RWPE2 (cell line): ENCODE measurements around the gene IGFALS.

Source experiments
- ATAC-seq: fragments of 200-7000 bp; cut with Tn5 transposase; 3 replicates; pipeline ENCODE4 v1.9.1; 2021; ENCODE audit warnings: low read depth
- DNase-seq: peaks from one replicate; pipeline ENCODE4 v3.0.0-alpha.2; 2020; ENCODE audit warnings: low spot score
- H3K27ac ChIP-seq: fragments of 450-650 bp; 2 replicates; pipeline ENCODE4 v1.5.1; 2017; ENCODE audit warnings: mild to moderate bottlenecking; ENCODE audit not compliant: poor library complexity, severe bottlenecking
- H3K27me3 ChIP-seq: fragments of 250-450 bp; sonication (Bioruptor Pico); 2 replicates; pipeline ENCODE4 v1.5.1; 2021; ENCODE audit warnings: mild to moderate bottlenecking, moderate library complexity; ENCODE audit not compliant: insufficient read depth, poor library complexity, severe bottlenecking
- H3K36me3 ChIP-seq: fragments of 250-450 bp; sonication (Bioruptor Pico); 2 replicates; pipeline ENCODE4 v1.5.1; 2020; ENCODE audit warnings: low read depth, mild to moderate bottlenecking, moderate library complexity
- H3K4me1 ChIP-seq: fragments of 250-450 bp; sonication (Bioruptor Pico); 2 replicates; pipeline ENCODE4 v1.5.1; 2021; ENCODE audit warnings: mild to moderate bottlenecking, moderate library complexity; ENCODE audit not compliant: insufficient read depth, poor library complexity, severe bottlenecking
- H3K4me3 ChIP-seq: fragments of 250-450 bp; sonication (Bioruptor Pico); 2 replicates; pipeline ENCODE4 v1.5.1; 2021; ENCODE audit warnings: mild to moderate bottlenecking, moderate library complexity; ENCODE audit not compliant: severe bottlenecking
- H3K9me3 ChIP-seq: fragments of 250-450 bp; sonication (Bioruptor Pico); 2 replicates; pipeline ENCODE4 v1.5.1; 2021; ENCODE audit warnings: mild to moderate bottlenecking, moderate library complexity; ENCODE audit not compliant: severe bottlenecking
- CTCF ChIP-seq: fragments of 450-650 bp; IDR thresholded peaks from one replicate; pipeline ENCODE4 v1.5.1; 2017; ENCODE audit warnings: mild to moderate bottlenecking, moderate library complexity; ENCODE audit not compliant: poor library complexity, severe bottlenecking

IGFALS gene

DNA sequence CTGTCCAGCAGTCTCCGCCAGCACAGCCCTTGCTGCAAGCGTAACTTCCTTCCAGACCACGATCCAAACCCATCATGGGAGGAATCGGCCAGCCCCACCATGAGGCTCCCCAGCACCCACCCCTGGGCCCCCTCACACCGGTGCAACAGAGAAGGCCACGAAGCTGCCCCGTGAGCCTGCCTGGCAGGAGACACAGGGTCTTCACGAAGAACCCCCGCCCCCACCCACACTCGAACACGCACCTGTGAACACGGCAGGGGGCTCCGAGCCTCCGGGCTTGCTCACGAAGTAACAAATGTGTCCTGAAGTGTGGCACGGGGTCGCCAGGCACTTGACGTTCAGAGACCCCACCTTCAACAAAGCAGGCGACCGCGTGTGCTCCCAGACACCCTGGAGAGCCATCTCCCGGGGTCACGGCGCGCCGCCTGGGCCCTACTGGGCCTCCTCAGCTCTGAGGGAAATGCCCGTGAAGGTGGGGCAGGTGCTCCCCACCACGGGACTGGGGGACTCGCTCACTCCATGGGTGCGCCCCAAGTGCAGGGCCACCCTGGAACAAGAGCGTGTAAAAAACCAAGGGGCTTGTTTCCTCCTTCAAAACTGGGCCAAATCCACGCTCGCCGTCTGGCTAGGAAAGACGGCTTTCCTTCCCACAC is 25.5 kb upstream of the IGFALS start:
- H3K4me3 ChIP-seq: no peak overlapping the region
- H3K27ac ChIP-seq: no peak overlapping the region
- DNase-seq (peak; percentile 67), ATAC-seq (no peak)
- no peaks in the 10 kb centered on the region for H3K9me3 ChIP-seq
- TF ChIP-seq CTCF: no peak
- H3K4me1 ChIP-seq: no peaks in the 10 kb centered on the region
- H3K27me3 ChIP-seq: no peaks in the 10 kb centered on the region
- H3K36me3 ChIP-seq: peaks cover 30% of the 10 kb centered on the region

GRCh38 chr16:1818204-1818872 is 24.8 kb upstream of the IGFALS start:
- Histone ChIP-seq H3K4me3 (no peak overlapping the region), H3K27ac (no peak overlapping the region), H3K27me3 (no peaks in the 10 kb centered on the region), H3K4me1 (no peaks in the 10 kb centered on the region), H3K9me3 (no peaks in the 10 kb centered on the region), H3K36me3 (peaks cover 33% of the 10 kb centered on the region)
- no peak for TF ChIP-seq CTCF
- ATAC-seq (no peak), DNase-seq (no peak)

DNA sequence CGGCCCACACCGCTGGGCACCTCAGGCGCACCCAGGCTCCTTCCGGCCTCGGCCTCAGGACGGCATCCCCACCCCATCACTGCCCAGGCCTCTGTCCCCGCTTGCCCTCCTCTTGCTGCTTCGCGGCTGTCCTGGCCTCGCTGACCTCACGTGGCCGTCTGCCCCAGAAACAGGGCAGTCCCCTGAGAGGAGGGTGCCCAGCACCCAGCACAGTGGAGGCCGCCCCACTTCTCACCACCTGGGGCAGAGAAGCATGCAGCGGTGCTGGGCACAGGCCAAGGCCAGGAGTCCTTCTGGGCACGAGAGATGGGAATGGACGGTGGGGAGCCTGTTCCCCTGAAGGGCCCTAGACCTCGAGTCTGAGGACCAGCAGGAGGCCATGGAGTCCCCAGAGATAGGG is 24.2 kb upstream of the IGFALS start:
- TF ChIP-seq CTCF: no peak
- Histone ChIP-seq H3K27me3 (no peaks in the 10 kb centered on the region), H3K9me3 (no peaks in the 10 kb centered on the region), H3K36me3 (peaks cover 33% of the 10 kb centered on the region), H3K4me3 (no peak overlapping the region), H3K27ac (no peak overlapping the region), H3K4me1 (no peaks in the 10 kb centered on the region)
- DNase-seq (peak; percentile 58), ATAC-seq (no peak)

DNA sequence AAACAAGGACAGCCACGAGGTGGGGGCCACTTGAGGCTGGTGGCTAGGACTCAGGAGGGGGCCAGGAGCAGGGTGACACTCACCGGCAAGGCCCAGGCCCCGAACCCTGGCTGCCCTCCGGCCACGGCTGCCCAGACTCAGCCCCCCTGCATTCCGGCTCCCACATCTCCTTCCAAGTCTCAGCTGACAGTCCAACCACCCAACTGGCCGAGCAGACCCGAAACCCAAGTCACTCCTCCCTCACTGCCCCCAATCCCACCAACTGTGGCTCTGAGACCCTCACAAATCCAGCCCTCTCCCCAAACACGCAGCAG is 23.7 kb upstream of the IGFALS start:
- Histone ChIP-seq H3K27ac (no peak overlapping the region), H3K9me3 (no peaks in the 10 kb centered on the region), H3K27me3 (no peaks in the 10 kb centered on the region), H3K36me3 (peaks cover 29% of the 10 kb centered on the region), H3K4me1 (no peaks in the 10 kb centered on the region), H3K4me3 (no peak overlapping the region)
- DNase-seq (no peak), ATAC-seq (no peak)
- TF ChIP-seq CTCF: no peak

GRCh38 chr16:1816396-1817275 is 23.1 kb upstream of the IGFALS start:
- Histone ChIP-seq H3K27ac (no peak overlapping the region), H3K36me3 (peaks cover 28% of the 10 kb centered on the region), H3K4me3 (no peak overlapping the region), H3K27me3 (no peaks in the 10 kb centered on the region), H3K9me3 (no peaks in the 10 kb centered on the region), H3K4me1 (no peaks in the 10 kb centered on the region)
- DNase-seq (no peak), ATAC-seq (no peak)
- no peak for TF ChIP-seq CTCF
